ENCODE measurements around the gene RBM42.

- no peak for TF ChIP-seq POLR2A (IDR thresholded peaks at IDR 0.05; ENCODE audit: low read depth, low read length)
- TF ChIP-seq POLR2AphosphoS5 (IDR thresholded peaks at IDR 0.05; ENCODE audit: low read depth, low read length): no peak
- no peak for TF ChIP-seq TAF1 (IDR thresholded peaks at IDR 0.05; ENCODE audit: borderline replicate concordance, low read depth, low read length)
Measured at GRCh38 chr19:35607661-35608060, 21.2 kb upstream of the RBM42 start.
